ENCODE measurements around the gene RSBN1L.

DNA sequence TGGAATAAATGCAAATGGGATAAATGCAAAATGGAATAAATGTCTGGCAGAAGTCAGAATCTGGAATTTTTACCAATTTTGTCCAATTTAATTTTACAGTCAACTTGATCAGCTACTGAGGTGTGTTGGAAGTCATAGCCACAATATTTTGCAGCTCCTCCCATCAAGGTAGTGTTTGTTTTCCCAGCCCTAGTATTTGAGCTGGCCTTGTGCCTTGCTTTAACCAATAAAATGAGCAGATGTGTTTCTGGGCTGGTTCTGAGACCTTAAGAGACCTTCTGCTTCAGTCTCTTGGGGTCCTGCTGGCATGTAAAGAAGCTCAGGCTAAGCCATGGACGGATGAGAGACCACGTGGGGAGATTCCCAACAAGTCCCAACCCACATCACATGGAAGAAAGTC, 42.7 kb upstream of the RSBN1L start:
- TF ChIP-seq, protein P1, sequence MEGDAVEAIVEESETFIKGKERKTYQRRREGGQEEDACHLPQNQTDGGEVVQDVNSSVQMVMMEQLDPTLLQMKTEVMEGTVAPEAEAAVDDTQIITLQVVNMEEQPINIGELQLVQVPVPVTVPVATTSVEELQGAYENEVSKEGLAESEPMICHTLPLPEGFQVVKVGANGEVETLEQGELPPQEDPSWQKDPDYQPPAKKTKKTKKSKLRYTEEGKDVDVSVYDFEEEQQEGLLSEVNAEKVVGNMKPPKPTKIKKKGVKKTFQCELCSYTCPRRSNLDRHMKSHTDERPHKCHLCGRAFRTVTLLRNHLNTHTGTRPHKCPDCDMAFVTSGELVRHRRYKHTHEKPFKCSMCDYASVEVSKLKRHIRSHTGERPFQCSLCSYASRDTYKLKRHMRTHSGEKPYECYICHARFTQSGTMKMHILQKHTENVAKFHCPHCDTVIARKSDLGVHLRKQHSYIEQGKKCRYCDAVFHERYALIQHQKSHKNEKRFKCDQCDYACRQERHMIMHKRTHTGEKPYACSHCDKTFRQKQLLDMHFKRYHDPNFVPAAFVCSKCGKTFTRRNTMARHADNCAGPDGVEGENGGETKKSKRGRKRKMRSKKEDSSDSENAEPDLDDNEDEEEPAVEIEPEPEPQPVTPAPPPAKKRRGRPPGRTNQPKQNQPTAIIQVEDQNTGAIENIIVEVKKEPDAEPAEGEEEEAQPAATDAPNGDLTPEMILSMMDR (IDR thresholded peaks at IDR 0.05): no peak
- no peak for TF ChIP-seq POLR2A (IDR thresholded peaks at IDR 0.05)
